Measurements from ENCODE around the gene PPP1R13B. TPM values are rescaled to one million over a fixed set of nuclear protein-coding genes. Genes with fewer than 3 reads are reported as not detected.

Gene PPP1R13B
- total RNA-seq, 1 experiment from 2014 or later = 19.0 TPM

DNA sequence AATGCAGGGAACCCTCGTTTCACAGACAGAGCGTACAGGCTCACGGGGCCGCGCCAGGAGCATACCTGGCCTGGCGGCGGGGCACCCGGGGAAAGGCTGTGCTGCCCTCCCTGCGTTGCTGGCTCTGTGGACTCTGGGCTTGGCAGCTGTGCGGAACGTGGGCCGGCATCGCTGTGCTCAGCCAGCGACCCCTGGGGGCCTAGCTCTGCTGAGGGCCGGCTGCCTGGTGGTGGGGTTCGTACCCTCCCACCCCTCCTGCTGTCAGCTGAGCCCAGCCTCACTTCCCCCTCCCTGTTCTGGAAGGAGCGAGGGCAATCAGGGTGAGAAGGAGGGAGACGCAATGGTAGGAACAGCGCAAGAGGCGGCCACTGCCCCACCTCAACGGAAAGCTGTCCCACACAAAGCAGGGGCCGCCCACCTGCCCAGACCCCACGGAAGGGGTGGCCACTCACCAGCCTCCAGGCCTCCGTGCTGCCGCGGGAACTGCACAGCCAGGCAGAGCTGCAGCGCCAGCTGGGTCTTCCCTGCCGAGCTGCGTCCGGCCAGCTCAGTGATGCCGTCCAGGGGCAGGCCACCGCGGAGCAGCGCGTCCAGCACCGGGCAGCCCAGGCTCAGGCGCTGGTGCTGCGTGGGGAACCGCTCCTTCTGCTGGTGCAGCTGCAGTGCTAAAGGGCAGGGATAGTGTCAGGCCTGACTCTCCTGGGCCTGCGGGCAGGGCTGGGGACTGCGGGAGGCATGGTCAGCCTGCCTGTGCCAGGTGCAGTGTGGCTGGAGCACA lies 140.6 kb downstream of the PPP1R13B start:
- TF ChIP-seq TCF7L2 (IDR thresholded peaks at IDR 0.05; ENCODE audit: low read depth, low read length) (no peak), POLR2AphosphoS5 (IDR thresholded peaks at IDR 0.05; ENCODE audit: low read depth, low read length) (no peak), SIN3A (IDR thresholded peaks at IDR 0.05; ENCODE audit: borderline replicate concordance, insufficient read depth, low read depth, low read length) (no peak)
- TF ChIP-seq, protein P1, sequence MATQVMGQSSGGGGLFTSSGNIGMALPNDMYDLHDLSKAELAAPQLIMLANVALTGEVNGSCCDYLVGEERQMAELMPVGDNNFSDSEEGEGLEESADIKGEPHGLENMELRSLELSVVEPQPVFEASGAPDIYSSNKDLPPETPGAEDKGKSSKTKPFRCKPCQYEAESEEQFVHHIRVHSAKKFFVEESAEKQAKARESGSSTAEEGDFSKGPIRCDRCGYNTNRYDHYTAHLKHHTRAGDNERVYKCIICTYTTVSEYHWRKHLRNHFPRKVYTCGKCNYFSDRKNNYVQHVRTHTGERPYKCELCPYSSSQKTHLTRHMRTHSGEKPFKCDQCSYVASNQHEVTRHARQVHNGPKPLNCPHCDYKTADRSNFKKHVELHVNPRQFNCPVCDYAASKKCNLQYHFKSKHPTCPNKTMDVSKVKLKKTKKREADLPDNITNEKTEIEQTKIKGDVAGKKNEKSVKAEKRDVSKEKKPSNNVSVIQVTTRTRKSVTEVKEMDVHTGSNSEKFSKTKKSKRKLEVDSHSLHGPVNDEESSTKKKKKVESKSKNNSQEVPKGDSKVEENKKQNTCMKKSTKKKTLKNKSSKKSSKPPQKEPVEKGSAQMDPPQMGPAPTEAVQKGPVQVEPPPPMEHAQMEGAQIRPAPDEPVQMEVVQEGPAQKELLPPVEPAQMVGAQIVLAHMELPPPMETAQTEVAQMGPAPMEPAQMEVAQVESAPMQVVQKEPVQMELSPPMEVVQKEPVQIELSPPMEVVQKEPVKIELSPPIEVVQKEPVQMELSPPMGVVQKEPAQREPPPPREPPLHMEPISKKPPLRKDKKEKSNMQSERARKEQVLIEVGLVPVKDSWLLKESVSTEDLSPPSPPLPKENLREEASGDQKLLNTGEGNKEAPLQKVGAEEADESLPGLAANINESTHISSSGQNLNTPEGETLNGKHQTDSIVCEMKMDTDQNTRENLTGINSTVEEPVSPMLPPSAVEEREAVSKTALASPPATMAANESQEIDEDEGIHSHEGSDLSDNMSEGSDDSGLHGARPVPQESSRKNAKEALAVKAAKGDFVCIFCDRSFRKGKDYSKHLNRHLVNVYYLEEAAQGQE (IDR thresholded peaks at IDR 0.05; ENCODE audit: insufficient read depth in 1 of 2, low read depth in 2 of 2, low read length in 1 of 2) = no peak
- TF ChIP-seq, protein P2, sequence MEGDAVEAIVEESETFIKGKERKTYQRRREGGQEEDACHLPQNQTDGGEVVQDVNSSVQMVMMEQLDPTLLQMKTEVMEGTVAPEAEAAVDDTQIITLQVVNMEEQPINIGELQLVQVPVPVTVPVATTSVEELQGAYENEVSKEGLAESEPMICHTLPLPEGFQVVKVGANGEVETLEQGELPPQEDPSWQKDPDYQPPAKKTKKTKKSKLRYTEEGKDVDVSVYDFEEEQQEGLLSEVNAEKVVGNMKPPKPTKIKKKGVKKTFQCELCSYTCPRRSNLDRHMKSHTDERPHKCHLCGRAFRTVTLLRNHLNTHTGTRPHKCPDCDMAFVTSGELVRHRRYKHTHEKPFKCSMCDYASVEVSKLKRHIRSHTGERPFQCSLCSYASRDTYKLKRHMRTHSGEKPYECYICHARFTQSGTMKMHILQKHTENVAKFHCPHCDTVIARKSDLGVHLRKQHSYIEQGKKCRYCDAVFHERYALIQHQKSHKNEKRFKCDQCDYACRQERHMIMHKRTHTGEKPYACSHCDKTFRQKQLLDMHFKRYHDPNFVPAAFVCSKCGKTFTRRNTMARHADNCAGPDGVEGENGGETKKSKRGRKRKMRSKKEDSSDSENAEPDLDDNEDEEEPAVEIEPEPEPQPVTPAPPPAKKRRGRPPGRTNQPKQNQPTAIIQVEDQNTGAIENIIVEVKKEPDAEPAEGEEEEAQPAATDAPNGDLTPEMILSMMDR (IDR thresholded peaks at IDR 0.05) = no peak
- Histone ChIP-seq H3K4me3 (ENCODE audit: low read depth in 2 of 2, low read length in 2 of 2) (no peak overlapping the region), H3K27ac (ENCODE audit: low read length) (no peak overlapping the region), H3K4me1 (ENCODE audit: control insufficient read depth, insufficient read depth, low read length) (no peaks in the 10 kb centered on the region), H3K27me3 (ENCODE audit: control insufficient read depth, insufficient read depth, low read length) (no peaks in the 10 kb centered on the region), H3K9me3 (ENCODE audit: control insufficient read depth, insufficient read depth, low read depth, low read length) (no peaks in the 10 kb centered on the region), H3K36me3 (ENCODE audit: control insufficient read depth, insufficient read depth, low read length) (no peaks in the 10 kb centered on the region)
- in situ Hi-C loops (cut with HindIII; ENCODE audit: low pct_unique_long_range_greater_than_20kb, low sequenced_read_pairs) (no loop called here), intact Hi-C loops (cut with micrococcal nuclease; ENCODE audit: unreplicated experiment) (no loop called here)
- ATAC-seq (no peak), DNase-seq (ENCODE audit: low read depth, low spot score) (no peak)
- no TSS peak for BruUV-seq (replicated peaks)
- CTCF ChIA-PET = no interaction called here
- POLR2A ChIA-PET = no interaction called here

DNA sequence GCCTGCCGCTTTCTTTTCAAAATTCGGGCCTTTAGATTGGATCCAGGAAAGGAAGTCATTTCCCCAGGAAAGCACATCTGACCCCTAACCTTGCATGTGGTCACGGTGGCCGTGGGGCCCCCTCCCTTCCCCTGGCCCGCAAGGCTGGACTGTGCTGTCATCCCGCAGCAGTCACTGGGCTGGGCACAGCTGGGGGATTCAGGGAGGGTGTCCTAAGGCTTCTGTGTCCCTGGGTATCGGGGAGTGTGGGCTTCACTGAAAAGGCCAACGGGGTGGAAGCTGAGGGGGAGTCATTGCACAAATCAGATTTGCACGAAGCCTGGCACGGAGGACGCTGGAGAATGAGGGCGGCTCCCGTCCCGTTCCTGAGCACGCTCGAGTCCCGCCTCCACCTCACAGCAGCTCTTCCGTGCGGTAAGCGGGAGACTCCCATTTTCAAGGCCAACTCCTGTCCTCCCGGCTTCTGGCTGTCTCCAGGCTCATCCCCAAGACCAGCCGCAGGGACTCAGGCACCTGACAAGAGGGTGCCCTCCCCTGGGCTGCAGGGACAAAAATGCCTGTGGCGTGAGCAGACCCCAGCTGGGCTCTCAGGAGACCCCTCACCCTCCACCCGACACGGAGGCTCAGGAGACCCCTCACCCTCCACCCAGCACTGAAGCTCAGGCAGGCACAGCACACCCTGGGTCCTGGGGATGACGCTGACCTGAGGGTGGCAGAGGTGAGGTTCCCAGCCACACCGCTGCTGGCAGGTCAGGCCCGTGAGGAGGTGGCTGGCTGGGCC lies 141.7 kb downstream of the PPP1R13B start:
- Histone ChIP-seq H3K9me3 (ENCODE audit: control insufficient read depth, insufficient read depth, low read depth, low read length) (no peaks in the 10 kb centered on the region), H3K36me3 (ENCODE audit: control insufficient read depth, insufficient read depth, low read length) (no peaks in the 10 kb centered on the region), H3K4me3 (ENCODE audit: low read depth in 2 of 2, low read length in 2 of 2) (no peak overlapping the region), H3K27me3 (ENCODE audit: control insufficient read depth, insufficient read depth, low read length) (no peaks in the 10 kb centered on the region), H3K27ac (ENCODE audit: low read length) (no peak overlapping the region), H3K4me1 (ENCODE audit: control insufficient read depth, insufficient read depth, low read length) (no peaks in the 10 kb centered on the region; the same call in 1 of the 2 replicates)
- TF ChIP-seq, protein P2 (IDR thresholded peaks at IDR 0.05) = no peak
- TF ChIP-seq, protein P1 (IDR thresholded peaks at IDR 0.05; ENCODE audit: insufficient read depth in 1 of 2, low read depth in 2 of 2, low read length in 1 of 2) = no peak
- TF ChIP-seq TCF7L2 (IDR thresholded peaks at IDR 0.05; ENCODE audit: low read depth, low read length) (no peak), SIN3A (IDR thresholded peaks at IDR 0.05; ENCODE audit: borderline replicate concordance, insufficient read depth, low read depth, low read length) (no peak), POLR2AphosphoS5 (IDR thresholded peaks at IDR 0.05; ENCODE audit: low read depth, low read length) (no peak)
- ATAC-seq = no peak
- DNase-seq (ENCODE audit: low read depth, low spot score) = no peak
- CTCF ChIA-PET = no interaction called here
- POLR2A ChIA-PET = no interaction called here
- intact Hi-C loops (cut with micrococcal nuclease; ENCODE audit: unreplicated experiment) (no loop called here), in situ Hi-C loops (cut with HindIII; ENCODE audit: low pct_unique_long_range_greater_than_20kb, low sequenced_read_pairs) (no loop called here)
- no TSS peak for BruUV-seq (replicated peaks)
